Uterus (tissue), 4 donors: Measurements from ENCODE around the gene SSH2. TPM values are rescaled to one million over a fixed set of nuclear protein-coding genes. Genes with fewer than 3 reads are reported as not detected.
A peak's percentile ranks its signal among the peaks of the same experiment; 100 is the strongest.

Source experiments
- DNase-seq, 2 donors: peaks; one replicate each; pipeline ENCODE4 v3.0.0-alpha.2; 2019 to 2020
- H3K27ac ChIP-seq, 2 donors: fragments of 200-600 bp; sonication (generic); 1 replicate in 1 of 2; 2 replicates in 1 of 2; pipeline ENCODE4 v1.5.1; 2016 to 2018
- H3K27me3 ChIP-seq, 2 donors: fragments of 200-600 bp; sonication (generic); one replicate each; pipeline ENCODE4 v1.5.1; 2018 to 2019; ENCODE audit warnings: control low read depth in 1 of 2
- H3K36me3 ChIP-seq, 2 donors: fragments of 200-600 bp; sonication (generic); one replicate each; pipeline ENCODE4 v1.5.1; 2019; ENCODE audit warnings: control low read depth in 1 of 2
- H3K4me1 ChIP-seq, 2 donors: fragments of 200-600 bp; sonication (generic); one replicate each; pipeline ENCODE4 v1.5.1; 2018 to 2019; ENCODE audit warnings: control low read depth in 1 of 2
- H3K4me3 ChIP-seq, 2 donors: fragments of 200-600 bp; sonication (generic); 1 replicate in 1 of 2; 2 replicates in 1 of 2; pipeline ENCODE4 v1.5.1; 2018 to 2019; ENCODE audit warnings: mild to moderate bottlenecking in 1 of 2
- H3K9me3 ChIP-seq, 2 donors: fragments of 200-600 bp; sonication (generic); one replicate each; pipeline ENCODE4 v1.5.1; 2019; ENCODE audit warnings: control low read depth in 1 of 2
- CTCF ChIP-seq, 4 experiments: fragments of 200-600 bp in 2 of 4; fragments of 450-650 bp in 2 of 4; sonication (generic) in 2 of 4; IDR thresholded peaks; one replicate each; pipeline ENCODE4 v1.5.1; 2016 to 2019; ENCODE audit warnings: antibody characterized with exemption in 4 of 4, mild to moderate bottlenecking in 2 of 4, moderate library complexity in 1 of 4
- POLR2A ChIP-seq, 2 donors: fragments of 450-650 bp; IDR thresholded peaks; one replicate each; pipeline ENCODE4 v1.6.1; 2016; ENCODE audit warnings: antibody characterized with exemption in 2 of 2, mild to moderate bottlenecking in 1 of 2, moderate library complexity in 1 of 2
- intact Hi-C: fragments of 100-400 bp; cut with DNase I; formaldehyde crosslinking; loops from one replicate; pipeline ENCODE4 v1.15.1; 2023; ENCODE audit warnings: low total_unique reads
- total RNA-seq, 4 donors: library from RNA; depleted of rRNA in 3 of 4; stranded (reverse); fragments of >200 nt in 3 of 4; gene quantifications; one replicate each; pipeline versions ENCODE4 v1.1.0 to v1.2.4, GENCODE V29; 2014 to 2023
- donor health status: DM: yes; HTN: yes; CAD: no.

Gene SSH2
- total RNA-seq, 4 donors from 2014 or later = 6.9 to 36.9 (median 11.5) TPM

DNA sequence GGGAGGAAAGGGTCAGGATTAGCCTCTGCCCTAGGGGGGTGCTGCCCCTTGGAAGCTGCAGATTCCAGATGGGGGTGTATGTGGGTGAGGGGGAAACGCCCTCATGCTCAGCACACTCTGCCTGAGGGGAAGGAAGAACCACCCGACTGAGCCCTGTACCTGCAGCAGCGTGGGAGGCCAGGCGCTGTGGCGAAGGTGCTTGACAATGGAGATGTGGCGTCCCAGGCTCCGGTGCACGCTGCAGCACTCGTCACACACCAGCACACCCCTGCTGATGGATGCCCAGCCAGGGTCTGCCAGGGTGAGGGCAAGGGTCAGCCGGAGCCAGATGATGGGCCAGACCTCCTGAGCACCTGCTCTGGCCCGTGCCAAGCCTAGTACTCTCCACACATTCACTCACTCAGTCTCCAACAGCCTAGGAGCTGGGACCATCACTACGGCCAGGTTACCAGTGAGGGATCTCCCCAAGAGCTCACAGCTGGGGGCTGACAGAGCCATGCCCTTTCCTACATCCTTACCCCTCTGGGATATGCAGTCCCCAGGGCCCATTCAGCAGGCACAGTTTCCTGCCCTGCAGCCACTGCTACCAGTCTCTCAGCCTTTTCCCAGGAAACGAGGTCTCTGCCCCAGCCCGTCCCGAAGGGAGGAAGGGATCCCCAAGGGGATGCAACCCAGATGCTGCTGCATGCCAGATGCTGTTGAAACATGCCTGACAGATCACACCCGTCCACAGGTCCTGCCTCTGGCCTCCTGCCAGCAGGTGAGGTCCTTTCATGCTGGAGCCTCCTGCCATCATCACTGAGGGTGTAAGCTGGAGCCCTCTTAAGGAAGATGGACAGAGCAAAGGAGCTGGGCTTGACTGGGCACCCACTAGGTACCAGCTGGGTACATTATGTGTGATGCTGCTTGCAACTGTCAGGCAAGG, 346.4 kb downstream of the SSH2 start:
- Histone ChIP-seq H3K4me3 (no peak overlapping the region), H3K27ac (peak overlapping the region in 1 of 2 donors; percentile 53), H3K4me1 (peaks cover 0 to 6% of the 10 kb centered on the region in 2 donors), H3K27me3 (no peaks in the 10 kb centered on the region), H3K9me3 (no peaks in the 10 kb centered on the region), H3K36me3 (no peaks in the 10 kb centered on the region)
- intact Hi-C loops = no loop called here
- peak; percentile 17 to 28 for DNase-seq
- no peak for TF ChIP-seq CTCF (IDR thresholded peaks at IDR 0.05)
- TF ChIP-seq POLR2A (IDR thresholded peaks at IDR 0.05) = no peak

DNA sequence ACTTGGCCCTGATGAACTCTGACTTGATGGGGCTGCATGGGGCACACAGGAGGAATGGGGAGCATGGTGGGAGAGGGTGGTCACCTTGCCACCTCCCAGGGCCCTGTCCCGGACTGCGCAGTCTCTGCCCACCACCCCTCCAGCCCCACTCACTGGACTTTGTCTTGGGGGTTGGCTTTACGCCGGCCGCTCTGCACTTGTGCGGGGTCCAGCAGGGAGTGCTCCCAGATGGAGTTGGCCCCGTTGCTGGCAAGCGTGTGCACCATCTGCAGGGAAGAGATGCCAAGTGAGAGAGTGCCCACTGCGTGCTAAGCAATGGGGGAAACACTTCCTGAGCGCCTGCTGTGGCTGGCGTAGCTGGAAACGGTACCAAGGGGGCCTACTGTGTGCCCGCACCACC, 347.3 kb downstream of the SSH2 start:
- intact Hi-C loops = no loop called here
- Histone ChIP-seq H3K4me3 (no peak overlapping the region), H3K4me1 (peaks cover 0 to 5% of the 10 kb centered on the region in 2 donors), H3K27me3 (no peaks in the 10 kb centered on the region), H3K36me3 (no peaks in the 10 kb centered on the region), H3K9me3 (no peaks in the 10 kb centered on the region), H3K27ac (no peak overlapping the region)
- TF ChIP-seq CTCF (IDR thresholded peaks at IDR 0.05) (no peak), POLR2A (IDR thresholded peaks at IDR 0.05) (no peak)
- DNase-seq = no peak

DNA sequence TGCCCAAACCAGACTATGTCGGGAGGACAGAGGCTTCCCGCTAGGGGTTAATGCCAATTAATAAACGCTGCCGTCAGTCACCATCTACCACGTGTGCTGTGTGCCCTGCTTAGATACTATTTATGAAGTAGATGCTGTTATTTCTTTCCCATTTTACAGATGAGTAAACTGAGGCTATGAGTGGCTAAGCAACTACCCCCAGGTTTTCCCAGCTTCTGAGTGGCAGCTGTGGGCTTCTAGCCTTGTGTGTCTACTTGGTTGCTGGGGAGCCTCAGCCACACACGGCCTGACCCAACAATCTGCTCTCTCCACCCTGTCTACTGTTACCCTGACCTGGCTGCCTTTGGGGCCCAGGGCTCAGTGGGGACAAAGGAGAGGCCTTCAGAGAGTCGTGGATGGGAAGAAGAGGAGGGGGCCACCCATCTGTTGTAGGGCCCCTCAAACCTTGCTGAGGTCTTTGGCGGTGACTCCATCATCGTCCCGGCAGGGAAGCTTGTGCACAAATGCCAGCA, 347.7 kb downstream of the SSH2 start:
- no peak for TF ChIP-seq CTCF (IDR thresholded peaks at IDR 0.05)
- TF ChIP-seq POLR2A (IDR thresholded peaks at IDR 0.05) = no peak
- intact Hi-C loops = no loop called here
- Histone ChIP-seq H3K9me3 (no peaks in the 10 kb centered on the region), H3K36me3 (no peaks in the 10 kb centered on the region), H3K4me1 (peaks cover 3 to 8% of the 10 kb centered on the region in 2 donors), H3K27me3 (no peaks in the 10 kb centered on the region), H3K4me3 (no peak overlapping the region), H3K27ac (no peak overlapping the region)
- DNase-seq = no peak

DNA sequence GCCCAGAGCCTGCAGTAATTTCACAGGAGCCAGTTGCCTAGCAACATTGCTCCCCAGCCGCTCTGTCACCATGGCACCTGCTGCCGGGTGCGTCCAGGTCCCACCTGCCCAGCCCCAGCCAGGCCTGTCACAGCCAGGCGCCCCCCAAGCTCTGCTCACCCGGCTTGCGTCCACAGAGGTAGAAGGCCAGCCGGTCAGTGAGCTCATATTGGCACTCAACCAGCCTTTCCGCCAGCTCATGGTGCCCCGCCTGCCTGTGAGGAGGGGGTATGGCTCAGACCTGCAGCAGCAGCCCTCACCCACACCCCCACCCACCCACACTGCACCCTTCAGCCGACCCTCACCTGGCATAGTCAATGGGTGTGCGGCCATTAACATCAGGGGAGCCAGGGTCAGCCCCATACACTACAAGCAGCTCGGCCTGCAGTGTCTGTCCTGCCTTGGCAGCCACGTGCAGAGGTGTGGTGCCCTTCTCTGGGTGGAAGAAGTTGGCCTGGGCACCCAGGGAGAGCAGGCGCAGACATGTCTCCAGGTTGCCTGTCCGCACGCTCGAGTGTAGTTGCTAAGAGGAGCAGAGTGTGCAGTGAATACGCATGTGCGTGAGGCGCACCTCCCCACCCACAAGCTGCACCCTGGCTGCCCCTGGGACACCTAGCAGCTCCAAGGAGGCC, 348.3 kb downstream of the SSH2 start:
- Histone ChIP-seq H3K4me3 (no peak overlapping the region), H3K4me1 (peaks cover 3 to 10% of the 10 kb centered on the region in 2 donors)
- intact Hi-C loops = no loop called here

DNA sequence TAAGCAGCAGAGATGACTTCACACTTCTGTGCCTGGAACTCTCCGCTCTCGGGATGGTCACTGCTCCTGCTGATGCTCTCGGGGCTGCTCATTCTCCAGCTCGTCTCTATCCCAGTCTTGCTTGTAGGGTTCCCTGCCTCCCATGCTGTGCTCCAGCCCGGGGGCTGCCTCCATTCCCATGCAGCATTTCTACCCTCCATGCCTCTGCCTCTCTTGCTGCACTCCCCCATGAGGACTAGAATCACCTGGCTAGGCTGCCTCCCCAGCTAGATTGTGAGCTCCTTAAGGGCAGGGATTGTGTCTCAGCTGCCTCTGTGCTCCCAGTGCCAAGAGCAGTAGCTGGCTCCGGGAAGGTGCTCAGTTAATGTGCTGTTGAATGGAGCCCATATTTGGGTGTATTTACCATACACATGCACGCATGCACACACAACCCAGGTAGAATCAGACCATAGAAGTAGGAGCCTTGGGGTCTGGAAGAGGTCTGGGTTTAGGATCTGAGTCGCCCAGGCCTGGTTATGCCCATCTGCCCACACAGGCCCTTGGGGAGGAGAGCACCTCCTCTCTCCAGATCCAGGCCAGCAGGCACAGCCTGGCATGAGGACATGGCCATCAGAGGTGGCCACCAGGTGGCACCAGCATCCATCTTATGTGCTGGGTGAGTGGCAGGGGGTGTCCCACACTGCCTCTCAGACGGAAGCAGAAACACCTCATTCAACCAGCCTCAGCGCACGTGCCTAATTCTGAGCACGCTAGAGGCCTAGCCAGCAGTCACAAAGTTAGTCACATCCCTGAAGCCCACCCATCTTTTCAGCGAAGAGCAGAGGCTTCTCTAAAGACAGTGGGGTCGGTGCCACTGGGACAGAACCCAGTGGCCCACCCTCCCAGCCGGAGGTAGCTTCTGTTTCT, 349.9 kb downstream of the SSH2 start:
- Histone ChIP-seq H3K4me1 (peaks cover 3 to 10% of the 10 kb centered on the region in 2 donors), H3K4me3 (no peak overlapping the region), H3K27ac (peak overlapping the region in 1 of 2 donors; percentile 10), H3K9me3 (no peaks in the 10 kb centered on the region), H3K36me3 (no peaks in the 10 kb centered on the region), H3K27me3 (no peaks in the 10 kb centered on the region)
- intact Hi-C loops = no loop called here
- DNase-seq = peak; percentile 83
- TF ChIP-seq POLR2A (IDR thresholded peaks at IDR 0.05) = peak in 1 of 2 donors; percentile 20
- TF ChIP-seq CTCF (IDR thresholded peaks at IDR 0.05) = peak; percentile 80 to 95 (median 91)

More for the DNA sequence above, 348.3 kb downstream of the SSH2 start:
- Histone ChIP-seq H3K36me3 (no peaks in the 10 kb centered on the region), H3K27me3 (no peaks in the 10 kb centered on the region), H3K27ac (no peak overlapping the region), H3K9me3 (no peaks in the 10 kb centered on the region)
- TF ChIP-seq POLR2A (IDR thresholded peaks at IDR 0.05) = no peak
- peak in 1 of 2 donors; percentile 21 for DNase-seq
